Measurements from ENCODE around the gene DYNC1LI2. TPM values are rescaled to one million over a fixed set of nuclear protein-coding genes. Genes with fewer than 3 reads are reported as not detected.
A peak's percentile ranks its signal among the peaks of the same experiment; 100 is the strongest.

The DYNC1LI2 gene
- total and polyA plus RNA-seq, 2 experiments from 2014 or later, result 58.6 to 89.6 TPM

GRCh38 chr16:66677179-66677578, 74.2 kb downstream of the DYNC1LI2 start:
- no peak for TF ChIP-seq CTCF (IDR thresholded peaks at IDR 0.05; ENCODE audit: low read depth, low read length)
- DNase-seq (ENCODE audit: low read depth in 1 of 2, low spot score in 1 of 2), result no peak
- Histone ChIP-seq H3K36me3 (no peaks in the 10 kb centered on the region), H3K9me3 (ENCODE audit: low read depth) (no peaks in the 10 kb centered on the region), H3K4me1 (ENCODE audit: low read depth) (peaks cover 25% of the 10 kb centered on the region), H3K4me3 (no peak overlapping the region), H3K27ac (peak overlapping the region; percentile 77), H3K27me3 (no peaks in the 10 kb centered on the region)

- H3K4me1 ChIP-seq (ENCODE audit: low read depth), result peaks cover 25% of the 10 kb centered on the region
- DNase-seq (ENCODE audit: low read depth in 1 of 2, low spot score in 1 of 2), result no peak
- H3K9me3 ChIP-seq (ENCODE audit: low read depth), result no peaks in the 10 kb centered on the region
- H3K36me3 ChIP-seq, result no peaks in the 10 kb centered on the region
- no peak overlapping the region for H3K4me3 ChIP-seq
- no peak for TF ChIP-seq CTCF (IDR thresholded peaks at IDR 0.05; ENCODE audit: low read depth, low read length)
- H3K27ac ChIP-seq, result peak overlapping the region; percentile 77
- no peaks in the 10 kb centered on the region for H3K27me3 ChIP-seq
These were observed 74.8 kb downstream of the DYNC1LI2 start for GRCh38 chr16:66676599-66676998.

DNA sequence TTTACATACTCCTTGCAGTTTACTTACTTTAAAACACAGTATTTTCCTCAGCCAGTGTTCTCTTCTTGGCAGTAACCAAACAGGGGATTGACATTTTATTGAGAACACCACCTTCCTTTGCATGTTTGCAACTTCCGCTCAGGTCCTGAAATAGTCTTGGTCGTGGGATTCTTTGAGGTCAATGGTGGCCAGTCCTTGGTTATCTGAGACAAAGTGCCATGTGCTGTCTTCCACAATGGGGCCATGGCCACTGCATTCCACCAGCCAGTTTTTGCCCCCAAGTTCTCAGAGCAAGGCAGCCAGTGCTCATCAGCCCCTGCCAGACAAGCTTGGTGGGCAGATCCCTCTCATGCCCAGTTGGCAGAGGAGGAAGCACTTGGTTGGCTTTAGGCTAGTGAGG, 77.7 kb downstream of the DYNC1LI2 start:
- Histone ChIP-seq H3K27ac (no peak overlapping the region), H3K4me3 (no peak overlapping the region), H3K36me3 (no peaks in the 10 kb centered on the region), H3K4me1 (ENCODE audit: low read depth) (peaks cover 23% of the 10 kb centered on the region), H3K27me3 (no peaks in the 10 kb centered on the region), H3K9me3 (ENCODE audit: low read depth) (no peaks in the 10 kb centered on the region)
- DNase-seq (ENCODE audit: low read depth in 1 of 2, low spot score in 1 of 2), result no peak
- TF ChIP-seq CTCF (IDR thresholded peaks at IDR 0.05; ENCODE audit: low read depth, low read length), result no peak

Other genes with a start within 250 kb of the DYNC1LI2 start
- gene TK2, start 201.5 kb downstream of the DYNC1LI2 start, total RNA-seq, result 19.8 and 20.2 TPM in 2 replicates
- 18.2 and 20.9 TPM in 2 replicates for gene TK2, start 201.5 kb downstream of the DYNC1LI2 start, polyA plus RNA-seq
- 16.6 and 23.4 TPM in 2 replicates for gene CKLF, start 199.0 kb downstream of the DYNC1LI2 start, total RNA-seq
- gene CKLF, start 199.0 kb downstream of the DYNC1LI2 start, polyA plus RNA-seq, result 25.6 and 44.8 TPM in 2 replicates
- 1.2 and 2.0 TPM in 2 replicates for gene CMTM1, start 185.2 kb downstream of the DYNC1LI2 start, total RNA-seq
- 2.6 and 5.5 TPM in 2 replicates for gene CMTM1, start 185.2 kb downstream of the DYNC1LI2 start, polyA plus RNA-seq
- not detected in 2 replicates for gene CMTM2, start 172.1 kb downstream of the DYNC1LI2 start, total RNA-seq
- gene CMTM2, start 172.1 kb downstream of the DYNC1LI2 start, polyA plus RNA-seq, result 0.88 TPM in 1 of 2 replicates, not detected in the other
- gene CMTM3, start 146.9 kb downstream of the DYNC1LI2 start, total RNA-seq, result 48.9 and 56.1 TPM in 2 replicates
- 70.7 and 92.2 TPM in 2 replicates for gene CMTM3, start 146.9 kb downstream of the DYNC1LI2 start, polyA plus RNA-seq
- 42.3 and 61.6 TPM in 2 replicates for gene CMTM4, start 54.9 kb downstream of the DYNC1LI2 start, total RNA-seq
- 19.7 and 22.8 TPM in 2 replicates for gene CMTM4, start 54.9 kb downstream of the DYNC1LI2 start, polyA plus RNA-seq
- not detected in 2 replicates for gene TERB1, start 50.0 kb upstream of the DYNC1LI2 start, total RNA-seq
- not detected in 2 replicates for gene TERB1, start 50.0 kb upstream of the DYNC1LI2 start, polyA plus RNA-seq
- 39.5 and 45.2 TPM in 2 replicates for gene NAE1, start 79.4 kb upstream of the DYNC1LI2 start, total RNA-seq
- 97.8 and 114 TPM in 2 replicates for gene NAE1, start 79.4 kb upstream of the DYNC1LI2 start, polyA plus RNA-seq
- gene CA7, start 92.8 kb upstream of the DYNC1LI2 start, total RNA-seq, result 0.27 and 1.0 TPM in 2 replicates
- gene CA7, start 92.8 kb upstream of the DYNC1LI2 start, polyA plus RNA-seq, result 0.46 and 1.2 TPM in 2 replicates
- gene PDP2, start 128.9 kb upstream of the DYNC1LI2 start, total RNA-seq, result 6.0 and 19.4 TPM in 2 replicates
- gene PDP2, start 128.9 kb upstream of the DYNC1LI2 start, polyA plus RNA-seq, result 4.1 and 7.4 TPM in 2 replicates
- gene CDH16, start 167.3 kb upstream of the DYNC1LI2 start, total RNA-seq, result 0.07 and 4.4 TPM in 2 replicates
- gene CDH16, start 167.3 kb upstream of the DYNC1LI2 start, polyA plus RNA-seq, result not detected in 2 replicates
- 51.6 and 246 TPM in 2 replicates for gene RRAD, start 173.9 kb upstream of the DYNC1LI2 start, total RNA-seq
- gene RRAD, start 173.9 kb upstream of the DYNC1LI2 start, polyA plus RNA-seq, result 73.8 and 318 TPM in 2 replicates
- 151 and 184 TPM in 2 replicates for gene CIAO2B, start 182.8 kb upstream of the DYNC1LI2 start, total RNA-seq
- 194 and 242 TPM in 2 replicates for gene CIAO2B, start 182.8 kb upstream of the DYNC1LI2 start, polyA plus RNA-seq
- gene CES2, start 183.9 kb upstream of the DYNC1LI2 start, total RNA-seq, result 67.9 and 84.2 TPM in 2 replicates
- 69.1 and 94.3 TPM in 2 replicates for gene CES2, start 183.9 kb upstream of the DYNC1LI2 start, polyA plus RNA-seq
- 6.2 and 12.8 TPM in 2 replicates for gene CES3, start 209.7 kb upstream of the DYNC1LI2 start, total RNA-seq
- gene CES3, start 209.7 kb upstream of the DYNC1LI2 start, polyA plus RNA-seq, result 4.7 and 6.4 TPM in 2 replicates
- gene CES4A, start 237.0 kb upstream of the DYNC1LI2 start, total RNA-seq, result 12.4 and 15.7 TPM in 2 replicates
- gene CES4A, start 237.0 kb upstream of the DYNC1LI2 start, polyA plus RNA-seq, result 14.7 and 19.9 TPM in 2 replicates